ENCODE data around the gene EDIL3. TPM values are rescaled to one million over a fixed set of nuclear protein-coding genes. Genes with fewer than 3 reads are reported as not detected.

EDIL3 gene
- total RNA-seq, 3 donors from 2014 or later: 29.7 to 39.8 (median 39.6) TPM

- H3K4me3 ChIP-seq: no peak overlapping the region
- no peaks in the 10 kb centered on the region for H3K4me1 ChIP-seq (ENCODE audit: low read depth)
- no peaks in the 10 kb centered on the region for H3K9me3 ChIP-seq
- ATAC-seq (no peak), DNase-seq (no peak)
- intact Hi-C loops (cut with DNase I, micrococcal nuclease): no loop called here
- H3K36me3 ChIP-seq (ENCODE audit: low read depth): no peaks in the 10 kb centered on the region
- TF ChIP-seq CTCF (IDR thresholded peaks at IDR 0.05): no peak
Measured at GRCh38 chr5:83967417-83967816, 417.3 kb downstream of the EDIL3 start.

GRCh38 chr5:83965441-83965840, 419.2 kb downstream of the EDIL3 start:
- ATAC-seq (no peak), DNase-seq (no peak)
- no peak overlapping the region for H3K4me3 ChIP-seq
- H3K4me1 ChIP-seq (ENCODE audit: low read depth): no peaks in the 10 kb centered on the region
- intact Hi-C loops (cut with DNase I, micrococcal nuclease): no loop called here
- TF ChIP-seq CTCF (IDR thresholded peaks at IDR 0.05): no peak
- H3K36me3 ChIP-seq (ENCODE audit: low read depth): no peaks in the 10 kb centered on the region
- no peaks in the 10 kb centered on the region for H3K9me3 ChIP-seq

- H3K36me3 ChIP-seq (ENCODE audit: low read depth): no peaks in the 10 kb centered on the region
- intact Hi-C loops (cut with DNase I, micrococcal nuclease): no loop called here
- no peak for TF ChIP-seq CTCF (IDR thresholded peaks at IDR 0.05)
- DNase-seq: no peak
- no peaks in the 10 kb centered on the region for H3K4me1 ChIP-seq (ENCODE audit: low read depth)
- H3K9me3 ChIP-seq: no peaks in the 10 kb centered on the region
- H3K4me3 ChIP-seq: no peak overlapping the region
- no peak for ATAC-seq
Measured at GRCh38 chr5:83964271-83964670, 420.4 kb downstream of the EDIL3 start.

GRCh38 chr5:83957188-83957587, 427.5 kb downstream of the EDIL3 start:
- Histone ChIP-seq H3K9me3 (no peaks in the 10 kb centered on the region), H3K36me3 (ENCODE audit: low read depth) (no peaks in the 10 kb centered on the region), H3K4me3 (no peak overlapping the region), H3K4me1 (ENCODE audit: low read depth) (no peaks in the 10 kb centered on the region)
- no peak for TF ChIP-seq CTCF (IDR thresholded peaks at IDR 0.05)
- DNase-seq (no peak), ATAC-seq (no peak)
- intact Hi-C loops (cut with DNase I, micrococcal nuclease): loop anchor here in 1 of 2 donors (5.0 kb wide), 1 partner anchor 525 kb away; no protein-coding TSS in a partner anchor

- TF ChIP-seq CTCF (IDR thresholded peaks at IDR 0.05): no peak
- no peak for ATAC-seq
- intact Hi-C loops (cut with DNase I, micrococcal nuclease): loop anchor here in 1 of 2 donors (5.0 kb wide), 1 partner anchor 526 kb away; no protein-coding TSS in a partner anchor
Measured at GRCh38 chr5:83956386-83956785, 428.3 kb downstream of the EDIL3 start.

GRCh38 chr5:83955916-83956315, 428.8 kb downstream of the EDIL3 start:
- Histone ChIP-seq H3K9me3 (no peaks in the 10 kb centered on the region), H3K36me3 (ENCODE audit: low read depth) (no peaks in the 10 kb centered on the region), H3K4me1 (ENCODE audit: low read depth) (no peaks in the 10 kb centered on the region), H3K4me3 (no peak overlapping the region)
- no peak for DNase-seq
- TF ChIP-seq CTCF (IDR thresholded peaks at IDR 0.05): no peak
- no peak for ATAC-seq
- intact Hi-C loops (cut with DNase I, micrococcal nuclease): loop anchor here in 1 of 2 donors (5.0 kb wide), 1 partner anchor 526 kb away; no protein-coding TSS in a partner anchor

More at GRCh38 chr5:83956386-83956785, 428.3 kb downstream of the EDIL3 start:
- H3K4me3 ChIP-seq: no peak overlapping the region
- H3K9me3 ChIP-seq: no peaks in the 10 kb centered on the region
- H3K36me3 ChIP-seq (ENCODE audit: low read depth): no peaks in the 10 kb centered on the region
- no peaks in the 10 kb centered on the region for H3K4me1 ChIP-seq (ENCODE audit: low read depth)
- DNase-seq: no peak
